ENCODE data around the gene SLC8A2. TPM values are rescaled to one million over a fixed set of nuclear protein-coding genes. Genes with fewer than 3 reads are reported as not detected.

The SLC8A2 gene
- total and polyA plus RNA-seq, 2 donors (not counting 1 experiment from before 2014, with no cell fraction given): 0.07 TPM; not detected in 1

DNA sequence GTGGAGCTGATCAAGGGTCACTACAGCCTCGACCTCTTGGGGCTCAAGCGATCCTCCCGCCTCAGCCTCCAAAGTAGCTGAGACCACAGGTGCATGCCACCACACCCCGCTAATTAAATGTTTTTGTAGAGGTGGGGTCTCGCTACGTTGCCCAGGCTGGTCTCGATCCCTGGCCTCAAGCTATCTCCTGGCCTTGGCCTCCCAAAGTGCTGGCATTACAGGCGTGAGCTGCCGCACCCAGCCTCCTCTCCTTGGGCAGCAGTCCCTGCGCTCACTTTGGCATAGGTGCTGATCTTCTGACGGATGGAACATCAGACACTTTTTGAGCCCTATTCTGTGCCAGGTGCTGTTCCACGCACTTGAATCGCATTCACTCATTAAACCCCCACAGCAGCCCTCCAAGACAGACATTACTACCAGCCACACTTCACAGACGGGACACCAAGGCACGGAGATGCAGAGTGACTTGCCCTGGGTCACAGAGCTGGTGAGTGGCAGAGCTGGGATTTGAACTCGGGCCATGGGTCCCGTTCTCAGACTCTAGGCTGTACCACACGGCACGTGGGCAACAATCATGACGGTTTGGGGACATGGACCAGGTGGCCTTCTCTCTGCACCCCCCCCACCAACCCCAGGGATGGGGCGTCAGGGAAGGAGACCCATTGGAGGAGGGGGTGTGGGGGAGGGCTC is 55.6 kb downstream of the SLC8A2 start:
- Mint-ChIP-seq H3K27me3 (peaks cover 59% of the 10 kb centered on the region), H3K9me3 (ENCODE audit: insufficient read depth) (no peaks in the 10 kb centered on the region), H3K27ac (no peak overlapping the region), H3K4me3 (no peak overlapping the region), H3K4me1 (peaks cover 19% of the 10 kb centered on the region)
- DNase-seq: no peak
- TF ChIP-seq EZH2 (IDR thresholded peaks at IDR 0.05; ENCODE audit: borderline replicate concordance, insufficient read depth, low read depth, low read length, poor library complexity, severe bottlenecking): no peak
- TF ChIP-seq, protein P1, sequence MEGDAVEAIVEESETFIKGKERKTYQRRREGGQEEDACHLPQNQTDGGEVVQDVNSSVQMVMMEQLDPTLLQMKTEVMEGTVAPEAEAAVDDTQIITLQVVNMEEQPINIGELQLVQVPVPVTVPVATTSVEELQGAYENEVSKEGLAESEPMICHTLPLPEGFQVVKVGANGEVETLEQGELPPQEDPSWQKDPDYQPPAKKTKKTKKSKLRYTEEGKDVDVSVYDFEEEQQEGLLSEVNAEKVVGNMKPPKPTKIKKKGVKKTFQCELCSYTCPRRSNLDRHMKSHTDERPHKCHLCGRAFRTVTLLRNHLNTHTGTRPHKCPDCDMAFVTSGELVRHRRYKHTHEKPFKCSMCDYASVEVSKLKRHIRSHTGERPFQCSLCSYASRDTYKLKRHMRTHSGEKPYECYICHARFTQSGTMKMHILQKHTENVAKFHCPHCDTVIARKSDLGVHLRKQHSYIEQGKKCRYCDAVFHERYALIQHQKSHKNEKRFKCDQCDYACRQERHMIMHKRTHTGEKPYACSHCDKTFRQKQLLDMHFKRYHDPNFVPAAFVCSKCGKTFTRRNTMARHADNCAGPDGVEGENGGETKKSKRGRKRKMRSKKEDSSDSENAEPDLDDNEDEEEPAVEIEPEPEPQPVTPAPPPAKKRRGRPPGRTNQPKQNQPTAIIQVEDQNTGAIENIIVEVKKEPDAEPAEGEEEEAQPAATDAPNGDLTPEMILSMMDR (IDR thresholded peaks at IDR 0.05): no peak
- Histone ChIP-seq H2AFZ (ENCODE audit: insufficient read depth, low read depth, low read length, poor library complexity, severe bottlenecking) (no peak overlapping the region), H3K9me3 (ENCODE audit: control extremely low read depth in 1 of 3, control insufficient read depth in 2 of 3, insufficient read depth in 1 of 3, low read length in 2 of 3) (peaks cover 0 to 16% (median 0%) of the 10 kb centered on the region in 3 donors), H3K4me2 (replicated peaks; ENCODE audit: low read depth, low read length, poor library complexity, severe bottlenecking) (no peak overlapping the region), H3K4me3 (ENCODE audit: control extremely low read depth in 1 of 5, extremely low read depth in 1 of 5, insufficient read depth in 1 of 5, low read depth in 2 of 5, low read length in 4 of 5) (no peak overlapping the region), H3K4me1 (ENCODE audit: control insufficient read depth in 2 of 2, insufficient read depth in 2 of 2, low read length in 2 of 2) (peaks cover 10 to 33% of the 10 kb centered on the region in 2 donors), H3K36me3 (replicated peaks in 1 of 2; ENCODE audit: control extremely low read depth in 1 of 2, control insufficient read depth in 1 of 2, extremely low read depth in 1 of 2, insufficient read depth in 2 of 2, low read length in 1 of 2) (no peaks in the 10 kb centered on the region), H3K79me2 (ENCODE audit: control insufficient read depth, insufficient read depth, low read length) (no peaks in the 10 kb centered on the region), H3K27me3 (replicated peaks in 1 of 4; ENCODE audit: control extremely low read depth in 1 of 4, control insufficient read depth in 3 of 4, insufficient read depth in 4 of 4, low read length in 3 of 4) (peaks cover 0 to 53% (median 24%) of the 10 kb centered on the region in 4 experiments), H4K20me1 (ENCODE audit: control insufficient read depth, insufficient read depth, low read length, poor library complexity, severe bottlenecking) (no peaks in the 10 kb centered on the region), H3K9ac (ENCODE audit: low read length) (no peak overlapping the region), H3K27ac (ENCODE audit: low read length in 2 of 2) (no peak overlapping the region)
- POLR2A ChIA-PET: no interaction called here
- CTCF ChIA-PET: no interaction called here
- 93% methylated on average over 19 of the region's 21 CpGs for WGBS (ENCODE audit: insufficient coverage)
- ATAC-seq (ENCODE audit: low read depth): no peak
- intact Hi-C loops (cut with micrococcal nuclease): no loop called here

DNA sequence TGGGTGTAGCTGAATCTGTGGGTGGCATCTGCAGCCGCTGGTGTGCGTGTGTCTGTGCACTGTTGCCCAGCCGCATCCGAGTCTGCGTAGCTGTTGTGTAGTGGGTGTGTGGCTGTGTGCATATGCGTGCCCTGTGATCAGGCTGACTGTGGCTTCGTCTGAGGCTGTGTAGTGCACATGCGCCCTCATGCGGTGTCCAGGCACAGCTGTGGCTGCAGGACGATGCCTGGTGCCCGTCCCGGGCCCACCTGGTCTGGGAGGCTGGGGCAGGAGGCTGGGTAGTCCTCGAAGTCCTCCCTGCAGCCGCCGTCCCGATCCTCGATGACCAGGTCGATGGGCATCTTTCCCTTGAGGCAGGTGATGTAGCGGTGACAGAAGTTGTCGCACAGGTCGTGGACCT is 57.2 kb downstream of the SLC8A2 start:
- H4K20me1 ChIP-seq (ENCODE audit: control insufficient read depth, insufficient read depth, low read length, poor library complexity, severe bottlenecking): no peaks in the 10 kb centered on the region
- H3K4me1 ChIP-seq (ENCODE audit: control insufficient read depth in 2 of 2, insufficient read depth in 2 of 2, low read length in 2 of 2): peaks cover 10 to 17% of the 10 kb centered on the region in 2 donors
- no peak overlapping the region for H3K4me3 ChIP-seq (ENCODE audit: control extremely low read depth in 1 of 5, extremely low read depth in 1 of 5, insufficient read depth in 1 of 5, low read depth in 2 of 5, low read length in 4 of 5)
- H3K4me1 Mint-ChIP-seq: peaks cover 19% of the 10 kb centered on the region
- H2AFZ ChIP-seq (ENCODE audit: insufficient read depth, low read depth, low read length, poor library complexity, severe bottlenecking): no peak overlapping the region
- POLR2A ChIA-PET: no interaction called here
- CTCF ChIA-PET: no interaction called here
- no peaks in the 10 kb centered on the region for H3K36me3 ChIP-seq (replicated peaks in 1 of 2; ENCODE audit: control extremely low read depth in 1 of 2, control insufficient read depth in 1 of 2, extremely low read depth in 1 of 2, insufficient read depth in 2 of 2, low read length in 1 of 2)
- intact Hi-C loops (cut with micrococcal nuclease): no loop called here
- no peak overlapping the region for H3K4me2 ChIP-seq (replicated peaks; ENCODE audit: low read depth, low read length, poor library complexity, severe bottlenecking)
- TF ChIP-seq, protein P1 (IDR thresholded peaks at IDR 0.05): no peak
- TF ChIP-seq EZH2 (IDR thresholded peaks at IDR 0.05; ENCODE audit: borderline replicate concordance, insufficient read depth, low read depth, low read length, poor library complexity, severe bottlenecking): no peak
- H3K27ac Mint-ChIP-seq: peak overlapping the region; percentile 20
- peaks cover 0 to 36% (median 13%) of the 10 kb centered on the region in 4 experiments for H3K27me3 ChIP-seq (replicated peaks in 1 of 4; ENCODE audit: control extremely low read depth in 1 of 4, control insufficient read depth in 3 of 4, insufficient read depth in 4 of 4, low read length in 3 of 4)
- WGBS (ENCODE audit: insufficient coverage): 69% methylated on average over 18 of the region's 21 CpGs
- H3K79me2 ChIP-seq (ENCODE audit: control insufficient read depth, insufficient read depth, low read length): no peaks in the 10 kb centered on the region
- ATAC-seq (ENCODE audit: low read depth) (no peak), DNase-seq (no peak)
- H3K9me3 Mint-ChIP-seq (ENCODE audit: insufficient read depth): no peaks in the 10 kb centered on the region
- peaks cover 49% of the 10 kb centered on the region for H3K27me3 Mint-ChIP-seq
- peaks cover 0 to 8% (median 0%) of the 10 kb centered on the region in 3 donors for H3K9me3 ChIP-seq (ENCODE audit: control extremely low read depth in 1 of 3, control insufficient read depth in 2 of 3, insufficient read depth in 1 of 3, low read length in 2 of 3)
- H3K9ac ChIP-seq (ENCODE audit: low read length): no peak overlapping the region
- H3K27ac ChIP-seq (ENCODE audit: low read length in 2 of 2): no peak overlapping the region
- H3K4me3 Mint-ChIP-seq: no peak overlapping the region
